Measurements from ENCODE around the gene SREBF2.

The SREBF2 gene

DNA sequence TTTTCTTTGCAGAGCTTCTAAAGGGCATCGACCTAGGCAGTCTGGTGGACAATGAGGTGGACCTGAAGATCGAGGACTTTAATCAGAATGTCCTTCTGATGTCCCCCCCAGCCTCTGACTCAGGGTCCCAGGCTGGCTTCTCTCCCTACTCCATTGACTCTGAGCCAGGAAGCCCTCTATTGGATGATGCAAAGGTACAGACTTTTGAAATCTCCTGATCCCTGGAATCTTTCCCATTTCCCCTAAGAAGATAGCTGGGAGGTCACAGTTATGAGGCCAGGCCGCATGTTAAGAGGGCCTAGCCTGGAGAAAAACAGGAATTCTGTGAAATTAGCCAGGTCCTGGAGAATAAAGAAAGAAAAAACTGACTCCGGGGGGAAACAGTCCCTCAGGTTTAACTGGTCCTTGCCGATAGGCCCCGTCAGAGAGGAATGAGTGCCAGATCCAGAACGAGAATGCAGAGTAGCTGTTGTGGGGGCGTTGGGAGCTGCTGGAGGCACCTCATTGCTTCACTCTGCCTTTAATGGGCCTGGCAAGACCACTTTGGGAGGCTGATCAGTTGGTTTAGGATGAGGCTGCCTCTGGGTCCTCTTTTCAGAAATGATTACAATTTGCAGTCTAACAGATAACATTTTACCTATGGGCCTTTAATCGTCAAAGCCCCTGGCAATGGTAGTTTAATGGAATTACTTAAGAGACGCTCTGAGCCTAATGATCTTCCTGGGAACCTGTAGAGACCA, 42.8 kb downstream of the SREBF2 start:
- H3K9me3 ChIP-seq (ENCODE audit: control insufficient read depth, low read length), result no peaks in the 10 kb centered on the region
- DNase-seq, result no peak
- H3K4me1 ChIP-seq (ENCODE audit: control insufficient read depth, insufficient read depth, low read length, poor library complexity, severe bottlenecking), result no peaks in the 10 kb centered on the region
- no peaks in the 10 kb centered on the region for H3K27me3 ChIP-seq (replicated peaks; ENCODE audit: control insufficient read depth, insufficient read depth, low read length, poor library complexity, severe bottlenecking)
- H3K36me3 ChIP-seq (ENCODE audit: control insufficient read depth, insufficient read depth, low read length), result peaks cover 65% of the 10 kb centered on the region
- no peak overlapping the region for H3K27ac ChIP-seq (ENCODE audit: insufficient read depth, low read length, poor library complexity, severe bottlenecking)
- no peak overlapping the region for H3K4me3 ChIP-seq (ENCODE audit: insufficient read depth, low read depth, low read length, poor library complexity, severe bottlenecking)

DNA sequence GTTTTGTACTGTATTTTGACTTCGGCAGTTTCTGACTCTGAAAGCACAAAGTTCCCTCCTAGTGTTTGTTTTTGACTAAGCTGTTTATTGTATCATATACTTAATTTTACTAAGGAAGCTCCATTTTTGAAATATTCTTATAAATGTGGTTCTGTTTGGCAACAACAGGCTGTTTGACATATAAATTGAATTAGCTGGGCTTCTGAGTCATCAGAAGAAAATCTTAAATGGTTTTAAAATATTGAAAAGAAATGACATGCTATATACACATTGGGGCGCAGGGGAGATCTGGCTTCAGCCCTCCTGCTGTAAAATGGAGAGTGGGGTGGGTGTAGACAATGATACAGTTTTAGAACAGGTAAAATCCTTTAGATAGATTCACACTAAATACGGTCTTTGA, 43.4 kb downstream of the SREBF2 start:
- no peak for DNase-seq
- Histone ChIP-seq H3K27me3 (replicated peaks; ENCODE audit: control insufficient read depth, insufficient read depth, low read length, poor library complexity, severe bottlenecking) (no peaks in the 10 kb centered on the region), H3K4me1 (ENCODE audit: control insufficient read depth, insufficient read depth, low read length, poor library complexity, severe bottlenecking) (no peaks in the 10 kb centered on the region), H3K4me3 (ENCODE audit: insufficient read depth, low read depth, low read length, poor library complexity, severe bottlenecking) (no peak overlapping the region), H3K27ac (ENCODE audit: insufficient read depth, low read length, poor library complexity, severe bottlenecking) (no peak overlapping the region), H3K36me3 (ENCODE audit: control insufficient read depth, insufficient read depth, low read length) (peaks cover 65% of the 10 kb centered on the region), H3K9me3 (ENCODE audit: control insufficient read depth, low read length) (no peaks in the 10 kb centered on the region)

- H3K36me3 ChIP-seq (ENCODE audit: control insufficient read depth, insufficient read depth, low read length), result peaks cover 66% of the 10 kb centered on the region
- no peak for DNase-seq
- no peaks in the 10 kb centered on the region for H3K9me3 ChIP-seq (ENCODE audit: control insufficient read depth, low read length)
- H3K27ac ChIP-seq (ENCODE audit: insufficient read depth, low read length, poor library complexity, severe bottlenecking), result no peak overlapping the region
- no peaks in the 10 kb centered on the region for H3K27me3 ChIP-seq (replicated peaks; ENCODE audit: control insufficient read depth, insufficient read depth, low read length, poor library complexity, severe bottlenecking)
- H3K4me3 ChIP-seq (ENCODE audit: insufficient read depth, low read depth, low read length, poor library complexity, severe bottlenecking), result no peak overlapping the region
- no peaks in the 10 kb centered on the region for H3K4me1 ChIP-seq (ENCODE audit: control insufficient read depth, insufficient read depth, low read length, poor library complexity, severe bottlenecking)
Observed at GRCh38 chr22:41876675-41877074, 43.8 kb downstream of the SREBF2 start.

GRCh38 chr22:41880653-41881052, 47.7 kb downstream of the SREBF2 start:
- DNase-seq, result no peak
- Histone ChIP-seq H3K9me3 (ENCODE audit: control insufficient read depth, low read length) (no peaks in the 10 kb centered on the region), H3K27me3 (replicated peaks; ENCODE audit: control insufficient read depth, insufficient read depth, low read length, poor library complexity, severe bottlenecking) (no peaks in the 10 kb centered on the region), H3K4me1 (ENCODE audit: control insufficient read depth, insufficient read depth, low read length, poor library complexity, severe bottlenecking) (no peaks in the 10 kb centered on the region), H3K4me3 (ENCODE audit: insufficient read depth, low read depth, low read length, poor library complexity, severe bottlenecking) (no peak overlapping the region), H3K27ac (ENCODE audit: insufficient read depth, low read length, poor library complexity, severe bottlenecking) (no peak overlapping the region), H3K36me3 (ENCODE audit: control insufficient read depth, insufficient read depth, low read length) (peaks cover 90% of the 10 kb centered on the region)

GRCh38 chr22:41883400-41883799, 50.5 kb downstream of the SREBF2 start:
- Histone ChIP-seq H3K36me3 (ENCODE audit: control insufficient read depth, insufficient read depth, low read length) (peaks cover 86% of the 10 kb centered on the region), H3K4me1 (ENCODE audit: control insufficient read depth, insufficient read depth, low read length, poor library complexity, severe bottlenecking) (no peaks in the 10 kb centered on the region)

GRCh38 chr22:41885116-41885515, 52.2 kb downstream of the SREBF2 start:
- H3K4me3 ChIP-seq (ENCODE audit: insufficient read depth, low read depth, low read length, poor library complexity, severe bottlenecking), result no peak overlapping the region
- no peak overlapping the region for H3K27ac ChIP-seq (ENCODE audit: insufficient read depth, low read length, poor library complexity, severe bottlenecking)
- peaks cover 80% of the 10 kb centered on the region for H3K36me3 ChIP-seq (ENCODE audit: control insufficient read depth, insufficient read depth, low read length)
- H3K4me1 ChIP-seq (ENCODE audit: control insufficient read depth, insufficient read depth, low read length, poor library complexity, severe bottlenecking), result no peaks in the 10 kb centered on the region
- no peaks in the 10 kb centered on the region for H3K27me3 ChIP-seq (replicated peaks; ENCODE audit: control insufficient read depth, insufficient read depth, low read length, poor library complexity, severe bottlenecking)
- no peaks in the 10 kb centered on the region for H3K9me3 ChIP-seq (ENCODE audit: control insufficient read depth, low read length)
- DNase-seq, result no peak

More at GRCh38 chr22:41883400-41883799, 50.5 kb downstream of the SREBF2 start:
- no peaks in the 10 kb centered on the region for H3K27me3 ChIP-seq (replicated peaks; ENCODE audit: control insufficient read depth, insufficient read depth, low read length, poor library complexity, severe bottlenecking)
- no peak overlapping the region for H3K27ac ChIP-seq (ENCODE audit: insufficient read depth, low read length, poor library complexity, severe bottlenecking)
- no peaks in the 10 kb centered on the region for H3K9me3 ChIP-seq (ENCODE audit: control insufficient read depth, low read length)
- DNase-seq, result no peak
- no peak overlapping the region for H3K4me3 ChIP-seq (ENCODE audit: insufficient read depth, low read depth, low read length, poor library complexity, severe bottlenecking)

DNA sequence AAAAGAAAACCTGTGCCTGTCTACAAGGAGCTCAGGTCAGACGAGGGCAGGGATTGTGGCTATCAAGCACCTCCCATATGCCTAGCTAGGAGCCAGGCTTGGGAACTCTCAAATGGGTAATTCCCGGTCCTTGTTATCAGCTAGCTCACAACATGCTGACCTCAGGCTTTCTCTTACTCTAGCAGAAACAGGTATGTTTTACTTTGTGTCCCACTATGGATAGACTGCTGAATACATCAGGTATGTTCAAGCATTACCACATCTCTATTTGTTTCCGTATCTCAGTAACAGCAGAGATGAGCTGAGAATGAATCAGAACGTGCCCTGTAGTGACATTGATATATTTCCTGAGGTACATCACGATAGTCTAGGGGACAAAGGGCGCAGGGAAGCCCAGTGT, 52.6 kb downstream of the SREBF2 start:
- peaks cover 76% of the 10 kb centered on the region for H3K36me3 ChIP-seq (ENCODE audit: control insufficient read depth, insufficient read depth, low read length)
- no peak overlapping the region for H3K27ac ChIP-seq (ENCODE audit: insufficient read depth, low read length, poor library complexity, severe bottlenecking)
- no peak for DNase-seq
- no peaks in the 10 kb centered on the region for H3K4me1 ChIP-seq (ENCODE audit: control insufficient read depth, insufficient read depth, low read length, poor library complexity, severe bottlenecking)
- H3K9me3 ChIP-seq (ENCODE audit: control insufficient read depth, low read length), result no peaks in the 10 kb centered on the region
- H3K27me3 ChIP-seq (replicated peaks; ENCODE audit: control insufficient read depth, insufficient read depth, low read length, poor library complexity, severe bottlenecking), result no peaks in the 10 kb centered on the region
- no peak overlapping the region for H3K4me3 ChIP-seq (ENCODE audit: insufficient read depth, low read depth, low read length, poor library complexity, severe bottlenecking)

DNA sequence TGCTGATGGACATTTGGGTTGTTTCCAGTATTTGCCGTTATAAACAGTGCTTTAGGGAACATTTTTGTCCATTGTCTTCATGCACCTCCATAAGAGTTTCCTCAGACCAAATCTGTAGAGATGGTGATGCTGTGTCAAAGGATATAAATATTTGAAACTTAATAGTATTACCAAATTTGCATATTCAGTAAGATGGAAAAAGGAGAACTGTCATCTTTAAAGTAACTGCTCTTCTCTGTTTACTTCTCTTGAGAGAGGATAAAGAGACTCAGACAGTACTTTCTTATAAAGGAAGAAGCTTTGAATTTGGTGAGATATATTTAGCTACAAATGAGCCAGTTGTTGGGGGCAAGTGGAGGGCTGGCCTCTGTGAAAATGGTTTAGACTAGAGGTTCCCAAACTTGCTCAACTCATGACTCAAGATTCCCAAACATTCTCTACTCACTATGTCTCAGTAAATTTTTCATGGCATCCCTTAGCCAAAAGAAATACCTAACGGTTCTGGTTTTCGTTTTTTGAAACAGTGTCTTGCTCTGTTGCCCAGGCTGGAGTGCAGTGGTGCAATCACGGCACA, 55.8 kb downstream of the SREBF2 start:
- Histone ChIP-seq H3K9me3 (ENCODE audit: control insufficient read depth, low read length) (no peaks in the 10 kb centered on the region), H3K4me3 (ENCODE audit: insufficient read depth, low read depth, low read length, poor library complexity, severe bottlenecking) (no peak overlapping the region), H3K27me3 (replicated peaks; ENCODE audit: control insufficient read depth, insufficient read depth, low read length, poor library complexity, severe bottlenecking) (no peaks in the 10 kb centered on the region), H3K4me1 (ENCODE audit: control insufficient read depth, insufficient read depth, low read length, poor library complexity, severe bottlenecking) (no peaks in the 10 kb centered on the region), H3K36me3 (ENCODE audit: control insufficient read depth, insufficient read depth, low read length) (peaks cover 70% of the 10 kb centered on the region), H3K27ac (ENCODE audit: insufficient read depth, low read length, poor library complexity, severe bottlenecking) (no peak overlapping the region)
- no peak for DNase-seq

DNA sequence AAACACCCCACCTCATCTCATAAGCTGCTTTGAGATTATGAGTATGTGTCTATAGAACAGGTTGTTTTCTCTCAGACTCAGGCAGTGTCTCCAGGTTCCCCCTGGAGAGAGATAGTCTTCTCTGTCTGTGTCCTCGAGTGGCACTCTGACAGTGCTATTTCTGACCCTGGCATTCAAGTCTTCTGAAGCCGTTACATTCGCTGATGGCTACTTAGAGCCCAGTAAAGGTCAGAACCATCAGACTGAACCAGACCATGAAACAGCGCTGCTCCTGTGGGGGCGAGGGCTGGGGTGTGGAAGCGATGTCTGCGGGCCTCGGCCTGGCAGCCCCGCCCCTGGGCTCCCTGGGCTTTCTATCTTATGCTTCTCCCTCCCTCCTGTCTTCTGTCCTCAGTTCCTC, 58.5 kb downstream of the SREBF2 start:
- no peak overlapping the region for H3K27ac ChIP-seq (ENCODE audit: insufficient read depth, low read length, poor library complexity, severe bottlenecking)
- no peaks in the 10 kb centered on the region for H3K9me3 ChIP-seq (ENCODE audit: control insufficient read depth, low read length)
- no peak overlapping the region for H3K4me3 ChIP-seq (ENCODE audit: insufficient read depth, low read depth, low read length, poor library complexity, severe bottlenecking)
- H3K27me3 ChIP-seq (replicated peaks; ENCODE audit: control insufficient read depth, insufficient read depth, low read length, poor library complexity, severe bottlenecking), result no peaks in the 10 kb centered on the region
- peaks cover 61% of the 10 kb centered on the region for H3K36me3 ChIP-seq (ENCODE audit: control insufficient read depth, insufficient read depth, low read length)
- no peak for DNase-seq
- no peaks in the 10 kb centered on the region for H3K4me1 ChIP-seq (ENCODE audit: control insufficient read depth, insufficient read depth, low read length, poor library complexity, severe bottlenecking)

- no peak overlapping the region for H3K4me3 ChIP-seq (ENCODE audit: insufficient read depth, low read depth, low read length, poor library complexity, severe bottlenecking)
- H3K36me3 ChIP-seq (ENCODE audit: control insufficient read depth, insufficient read depth, low read length), result peaks cover 70% of the 10 kb centered on the region
- H3K27ac ChIP-seq (ENCODE audit: insufficient read depth, low read length, poor library complexity, severe bottlenecking), result no peak overlapping the region
Observed at GRCh38 chr22:41892721-41893120, 59.8 kb downstream of the SREBF2 start.

More at GRCh38 chr22:41892721-41893120, 59.8 kb downstream of the SREBF2 start:
- Histone ChIP-seq H3K4me1 (ENCODE audit: control insufficient read depth, insufficient read depth, low read length, poor library complexity, severe bottlenecking) (no peaks in the 10 kb centered on the region), H3K27me3 (replicated peaks; ENCODE audit: control insufficient read depth, insufficient read depth, low read length, poor library complexity, severe bottlenecking) (no peaks in the 10 kb centered on the region), H3K9me3 (ENCODE audit: control insufficient read depth, low read length) (no peaks in the 10 kb centered on the region)
- no peak for DNase-seq
